Measurements from ENCODE around the gene CLIP3. TPM values are rescaled to one million over a fixed set of nuclear protein-coding genes. Genes with fewer than 3 reads are reported as not detected.

CLIP3 gene
- total and polyA plus RNA-seq, 2 experiments from 2014 or later = 15.1 to 19.1 TPM

GRCh38 chr19:36047835-36048234, 15.2 kb upstream of the CLIP3 start:
- Histone ChIP-seq H3K27ac (ENCODE audit: low read depth) (no peak overlapping the region), H4K20me1 (replicated peaks; ENCODE audit: insufficient read depth) (peaks cover 5% of the 10 kb centered on the region; the same call in 1 of the 2 replicates), H3K9me2 (ENCODE audit: insufficient read depth) (0 out of 2 replicates have a peak, but pooled peaks cover 2% of the 10 kb centered on the region), H3K4me1 (ENCODE audit: insufficient read depth) (peaks cover 6% of the 10 kb centered on the region; the same call in 1 of the 2 replicates), H3K27me3 (ENCODE audit: insufficient read depth) (no peaks in the 10 kb centered on the region), H3F3A (replicated peaks; ENCODE audit: low read depth) (0 out of 2 replicates have a peak, but pooled peaks cover 2% of the 10 kb centered on the region), H3K4me2 (no peak overlapping the region), H3K79me2 (replicated peaks; ENCODE audit: insufficient read depth) (peaks cover 6% of the 10 kb centered on the region; the same call in 1 of the 2 replicates), H2AFZ (no peak overlapping the region), H3K36me3 (ENCODE audit: insufficient read depth) (no peaks in the 10 kb centered on the region; the same call in 1 of the 2 replicates), H3K4me3 (no peak overlapping the region)
- no peak for DNase-seq (ENCODE audit: low spot score)
- H3K4me3 Mint-ChIP-seq = no peak overlapping the region
- peaks cover 4% of the 10 kb centered on the region for H3K27me3 Mint-ChIP-seq (ENCODE audit: insufficient read depth, low read depth, poor library complexity)
- no peaks in the 10 kb centered on the region; the same call in 2 of the 3 replicates for H3K9me3 Mint-ChIP-seq
- peaks cover 12% of the 10 kb centered on the region for H3K4me1 Mint-ChIP-seq
- ATAC-seq = no peak
- no peak overlapping the region for H3K27ac Mint-ChIP-seq
- 0 out of 3 replicates have a peak, but pooled peaks cover 3% of the 10 kb centered on the region for H3K36me3 Mint-ChIP-seq (ENCODE audit: low read depth)
- TF ChIP-seq, protein P1, sequence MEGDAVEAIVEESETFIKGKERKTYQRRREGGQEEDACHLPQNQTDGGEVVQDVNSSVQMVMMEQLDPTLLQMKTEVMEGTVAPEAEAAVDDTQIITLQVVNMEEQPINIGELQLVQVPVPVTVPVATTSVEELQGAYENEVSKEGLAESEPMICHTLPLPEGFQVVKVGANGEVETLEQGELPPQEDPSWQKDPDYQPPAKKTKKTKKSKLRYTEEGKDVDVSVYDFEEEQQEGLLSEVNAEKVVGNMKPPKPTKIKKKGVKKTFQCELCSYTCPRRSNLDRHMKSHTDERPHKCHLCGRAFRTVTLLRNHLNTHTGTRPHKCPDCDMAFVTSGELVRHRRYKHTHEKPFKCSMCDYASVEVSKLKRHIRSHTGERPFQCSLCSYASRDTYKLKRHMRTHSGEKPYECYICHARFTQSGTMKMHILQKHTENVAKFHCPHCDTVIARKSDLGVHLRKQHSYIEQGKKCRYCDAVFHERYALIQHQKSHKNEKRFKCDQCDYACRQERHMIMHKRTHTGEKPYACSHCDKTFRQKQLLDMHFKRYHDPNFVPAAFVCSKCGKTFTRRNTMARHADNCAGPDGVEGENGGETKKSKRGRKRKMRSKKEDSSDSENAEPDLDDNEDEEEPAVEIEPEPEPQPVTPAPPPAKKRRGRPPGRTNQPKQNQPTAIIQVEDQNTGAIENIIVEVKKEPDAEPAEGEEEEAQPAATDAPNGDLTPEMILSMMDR (conservative IDR thresholded peaks at IDR 0.05; ENCODE audit: low read depth in 2 of 2) = no peak
- TF ChIP-seq, protein P2, sequence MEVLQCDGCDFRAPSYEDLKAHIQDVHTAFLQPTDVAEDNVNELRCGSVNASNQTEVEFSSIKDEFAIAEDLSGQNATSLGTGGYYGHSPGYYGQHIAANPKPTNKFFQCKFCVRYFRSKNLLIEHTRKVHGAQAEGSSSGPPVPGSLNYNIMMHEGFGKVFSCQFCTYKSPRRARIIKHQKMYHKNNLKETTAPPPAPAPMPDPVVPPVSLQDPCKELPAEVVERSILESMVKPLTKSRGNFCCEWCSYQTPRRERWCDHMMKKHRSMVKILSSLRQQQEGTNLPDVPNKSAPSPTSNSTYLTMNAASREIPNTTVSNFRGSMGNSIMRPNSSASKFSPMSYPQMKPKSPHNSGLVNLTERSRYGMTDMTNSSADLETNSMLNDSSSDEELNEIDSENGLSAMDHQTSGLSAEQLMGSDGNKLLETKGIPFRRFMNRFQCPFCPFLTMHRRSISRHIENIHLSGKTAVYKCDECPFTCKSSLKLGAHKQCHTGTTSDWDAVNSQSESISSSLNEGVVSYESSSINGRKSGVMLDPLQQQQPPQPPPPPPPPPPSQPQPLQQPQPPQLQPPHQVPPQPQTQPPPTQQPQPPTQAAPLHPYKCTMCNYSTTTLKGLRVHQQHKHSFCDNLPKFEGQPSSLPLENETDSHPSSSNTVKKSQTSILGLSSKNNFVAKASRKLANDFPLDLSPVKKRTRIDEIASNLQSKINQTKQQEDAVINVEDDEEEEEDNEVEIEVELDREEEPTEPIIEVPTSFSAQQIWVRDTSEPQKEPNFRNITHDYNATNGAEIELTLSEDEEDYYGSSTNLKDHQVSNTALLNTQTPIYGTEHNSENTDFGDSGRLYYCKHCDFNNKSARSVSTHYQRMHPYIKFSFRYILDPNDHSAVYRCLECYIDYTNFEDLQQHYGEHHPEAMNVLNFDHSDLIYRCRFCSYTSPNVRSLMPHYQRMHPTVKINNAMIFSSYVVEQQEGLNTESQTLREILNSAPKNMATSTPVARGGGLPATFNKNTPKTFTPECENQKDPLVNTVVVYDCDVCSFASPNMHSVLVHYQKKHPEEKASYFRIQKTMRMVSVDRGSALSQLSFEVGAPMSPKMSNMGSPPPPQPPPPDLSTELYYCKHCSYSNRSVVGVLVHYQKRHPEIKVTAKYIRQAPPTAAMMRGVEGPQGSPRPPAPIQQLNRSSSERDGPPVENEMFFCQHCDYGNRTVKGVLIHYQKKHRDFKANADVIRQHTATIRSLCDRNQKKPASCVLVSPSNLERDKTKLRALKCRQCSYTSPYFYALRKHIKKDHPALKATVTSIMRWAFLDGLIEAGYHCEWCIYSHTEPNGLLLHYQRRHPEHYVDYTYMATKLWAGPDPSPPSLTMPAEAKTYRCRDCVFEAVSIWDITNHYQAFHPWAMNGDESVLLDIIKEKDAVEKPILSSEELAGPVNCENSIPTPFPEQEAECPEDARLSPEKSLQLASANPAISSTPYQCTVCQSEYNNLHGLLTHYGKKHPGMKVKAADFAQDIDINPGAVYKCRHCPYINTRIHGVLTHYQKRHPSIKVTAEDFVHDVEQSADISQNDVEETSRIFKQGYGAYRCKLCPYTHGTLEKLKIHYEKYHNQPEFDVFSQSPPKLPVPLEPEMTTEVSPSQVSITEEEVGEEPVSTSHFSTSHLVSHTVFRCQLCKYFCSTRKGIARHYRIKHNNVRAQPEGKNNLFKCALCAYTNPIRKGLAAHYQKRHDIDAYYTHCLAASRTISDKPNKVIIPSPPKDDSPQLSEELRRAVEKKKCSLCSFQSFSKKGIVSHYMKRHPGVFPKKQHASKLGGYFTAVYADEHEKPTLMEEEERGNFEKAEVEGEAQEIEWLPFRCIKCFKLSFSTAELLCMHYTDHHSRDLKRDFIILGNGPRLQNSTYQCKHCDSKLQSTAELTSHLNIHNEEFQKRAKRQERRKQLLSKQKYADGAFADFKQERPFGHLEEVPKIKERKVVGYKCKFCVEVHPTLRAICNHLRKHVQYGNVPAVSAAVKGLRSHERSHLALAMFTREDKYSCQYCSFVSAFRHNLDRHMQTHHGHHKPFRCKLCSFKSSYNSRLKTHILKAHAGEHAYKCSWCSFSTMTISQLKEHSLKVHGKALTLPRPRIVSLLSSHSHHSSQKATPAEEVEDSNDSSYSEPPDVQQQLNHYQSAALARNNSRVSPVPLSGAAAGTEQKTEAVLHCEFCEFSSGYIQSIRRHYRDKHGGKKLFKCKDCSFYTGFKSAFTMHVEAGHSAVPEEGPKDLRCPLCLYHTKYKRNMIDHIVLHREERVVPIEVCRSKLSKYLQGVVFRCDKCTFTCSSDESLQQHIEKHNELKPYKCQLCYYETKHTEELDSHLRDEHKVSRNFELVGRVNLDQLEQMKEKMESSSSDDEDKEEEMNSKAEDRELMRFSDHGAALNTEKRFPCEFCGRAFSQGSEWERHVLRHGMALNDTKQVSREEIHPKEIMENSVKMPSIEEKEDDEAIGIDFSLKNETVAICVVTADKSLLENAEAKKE (CRISPR knock-in tag; IDR thresholded peaks at IDR 0.05) = no peak
- TF ChIP-seq, protein P3, sequence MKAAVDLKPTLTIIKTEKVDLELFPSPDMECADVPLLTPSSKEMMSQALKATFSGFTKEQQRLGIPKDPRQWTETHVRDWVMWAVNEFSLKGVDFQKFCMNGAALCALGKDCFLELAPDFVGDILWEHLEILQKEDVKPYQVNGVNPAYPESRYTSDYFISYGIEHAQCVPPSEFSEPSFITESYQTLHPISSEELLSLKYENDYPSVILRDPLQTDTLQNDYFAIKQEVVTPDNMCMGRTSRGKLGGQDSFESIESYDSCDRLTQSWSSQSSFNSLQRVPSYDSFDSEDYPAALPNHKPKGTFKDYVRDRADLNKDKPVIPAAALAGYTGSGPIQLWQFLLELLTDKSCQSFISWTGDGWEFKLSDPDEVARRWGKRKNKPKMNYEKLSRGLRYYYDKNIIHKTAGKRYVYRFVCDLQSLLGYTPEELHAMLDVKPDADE (IDR thresholded peaks at IDR 0.05) = no peak
